ENCODE results near the gene MYO3B. TPM values are rescaled to one million over a fixed set of nuclear protein-coding genes. Genes with fewer than 3 reads are reported as not detected.

The MYO3B gene
- total and polyA plus RNA-seq, 12 donors, result 0.04 to 0.11 (median 0.06) TPM; not detected in 8

GRCh38 chr2:170226216-170226615 lies 48.3 kb downstream of the MYO3B start:
- Histone ChIP-seq H3K27me3 (no peaks in the 10 kb centered on the region), H3K9me3 (replicated peaks in 1 of 3) (no peaks in the 10 kb centered on the region), H3K36me3 (replicated peaks in 1 of 2) (no peaks in the 10 kb centered on the region), H3K4me3 (no peak overlapping the region), H3K27ac (no peak overlapping the region), H3K4me1 (replicated peaks in 1 of 2) (peaks cover 0 to 9% of the 10 kb centered on the region in 2 donors)
- TF ChIP-seq POLR2A (IDR thresholded peaks at IDR 0.05) (no peak), CTCF (IDR thresholded peaks at IDR 0.05) (no peak)
- intact Hi-C loops (cut with DNase I), result no loop called here
- 75 to 89% (median 82%) methylated on average over 1 to 4 of the region's 4 CpGs for WGBS, 4 donors
- DNase-seq, result no peak

GRCh38 chr2:170227507-170227947 lies 49.6 kb downstream of the MYO3B start:
- Histone ChIP-seq H3K9me3 (replicated peaks in 1 of 3) (no peaks in the 10 kb centered on the region), H3K4me1 (replicated peaks in 1 of 2) (peaks cover 0 to 9% of the 10 kb centered on the region in 2 donors), H3K27ac (no peak overlapping the region), H3K27me3 (no peaks in the 10 kb centered on the region), H3K36me3 (replicated peaks in 1 of 2) (no peaks in the 10 kb centered on the region), H3K4me3 (no peak overlapping the region)
- 51 to 72% (median 58%) methylated on average over 4 of the region's 4 CpGs for WGBS, 4 donors
- TF ChIP-seq CTCF (IDR thresholded peaks at IDR 0.05) (no peak), POLR2A (IDR thresholded peaks at IDR 0.05) (no peak)
- intact Hi-C loops (cut with DNase I), result no loop called here
- DNase-seq, result no peak

GRCh38 chr2:170227951-170228350 lies 50.0 kb downstream of the MYO3B start:
- H3K4me3 ChIP-seq, result no peak overlapping the region
- H3K36me3 ChIP-seq (replicated peaks in 1 of 2), result no peaks in the 10 kb centered on the region
- peaks cover 0 to 9% of the 10 kb centered on the region in 2 donors for H3K4me1 ChIP-seq (replicated peaks in 1 of 2)
- H3K27me3 ChIP-seq, result no peaks in the 10 kb centered on the region
- no peaks in the 10 kb centered on the region for H3K9me3 ChIP-seq (replicated peaks in 1 of 3)
- no peak overlapping the region for H3K27ac ChIP-seq
- DNase-seq, result no peak
- 68 to 90% (median 73%) methylated on average over 4 of the region's 4 CpGs for WGBS, 4 donors
- TF ChIP-seq POLR2A (IDR thresholded peaks at IDR 0.05) (no peak), CTCF (IDR thresholded peaks at IDR 0.05) (no peak)
- intact Hi-C loops (cut with DNase I), result no loop called here

- Histone ChIP-seq H3K4me3 (no peak overlapping the region), H3K27me3 (no peaks in the 10 kb centered on the region), H3K36me3 (replicated peaks in 1 of 2) (no peaks in the 10 kb centered on the region), H3K4me1 (replicated peaks in 1 of 2) (peaks cover 0 to 9% of the 10 kb centered on the region in 2 donors), H3K9me3 (replicated peaks in 1 of 3) (no peaks in the 10 kb centered on the region), H3K27ac (no peak overlapping the region)
- intact Hi-C loops (cut with DNase I), result no loop called here
- TF ChIP-seq CTCF (IDR thresholded peaks at IDR 0.05), result no peak
- TF ChIP-seq POLR2A (IDR thresholded peaks at IDR 0.05), result no peak
- 84 to 94% (median 88%) methylated on average over 3 of the region's 3 CpGs for WGBS, 4 donors
- no peak for DNase-seq
These were observed 50.5 kb downstream of the MYO3B start for GRCh38 chr2:170228429-170228828.
